ENCODE data around the gene SPOCD1. TPM values are rescaled to one million over a fixed set of nuclear protein-coding genes. Genes with fewer than 3 reads are reported as not detected.

Gene SPOCD1
- total RNA-seq, 1 donor from 2014 or later: 1.5 TPM

DNA sequence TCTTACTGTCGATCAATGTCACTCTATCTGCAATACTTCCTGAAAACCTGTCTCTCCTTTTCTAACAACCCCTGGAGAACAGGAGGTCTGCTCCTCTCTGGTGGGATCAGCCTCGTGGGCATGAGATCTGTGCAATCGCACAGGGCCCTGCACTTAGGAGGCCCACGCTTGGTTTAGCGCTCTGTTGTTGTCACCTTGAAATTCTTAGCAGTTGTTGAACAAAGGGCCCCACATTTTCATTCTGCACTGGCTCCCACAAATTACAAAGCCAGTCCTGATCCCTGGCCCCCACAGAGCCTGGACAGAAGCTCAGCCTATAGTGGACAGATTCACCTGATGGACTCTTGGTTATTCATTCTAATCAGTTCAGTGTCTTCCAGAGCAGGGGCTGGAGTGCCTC is 18.6 kb downstream of the SPOCD1 start:
- Mint-ChIP-seq H3K27ac (ENCODE audit: unreplicated experiment) (no peak overlapping the region), H3K27me3 (ENCODE audit: unreplicated experiment) (peaks cover 4% of the 10 kb centered on the region), H3K9me3 (ENCODE audit: unreplicated experiment) (no peaks in the 10 kb centered on the region), H3K4me1 (ENCODE audit: unreplicated experiment) (peaks cover 3% of the 10 kb centered on the region), H3K4me3 (ENCODE audit: unreplicated experiment) (no peak overlapping the region), H3K36me3 (ENCODE audit: low read depth, unreplicated experiment) (no peaks in the 10 kb centered on the region)
- TF ChIP-seq, protein P1, sequence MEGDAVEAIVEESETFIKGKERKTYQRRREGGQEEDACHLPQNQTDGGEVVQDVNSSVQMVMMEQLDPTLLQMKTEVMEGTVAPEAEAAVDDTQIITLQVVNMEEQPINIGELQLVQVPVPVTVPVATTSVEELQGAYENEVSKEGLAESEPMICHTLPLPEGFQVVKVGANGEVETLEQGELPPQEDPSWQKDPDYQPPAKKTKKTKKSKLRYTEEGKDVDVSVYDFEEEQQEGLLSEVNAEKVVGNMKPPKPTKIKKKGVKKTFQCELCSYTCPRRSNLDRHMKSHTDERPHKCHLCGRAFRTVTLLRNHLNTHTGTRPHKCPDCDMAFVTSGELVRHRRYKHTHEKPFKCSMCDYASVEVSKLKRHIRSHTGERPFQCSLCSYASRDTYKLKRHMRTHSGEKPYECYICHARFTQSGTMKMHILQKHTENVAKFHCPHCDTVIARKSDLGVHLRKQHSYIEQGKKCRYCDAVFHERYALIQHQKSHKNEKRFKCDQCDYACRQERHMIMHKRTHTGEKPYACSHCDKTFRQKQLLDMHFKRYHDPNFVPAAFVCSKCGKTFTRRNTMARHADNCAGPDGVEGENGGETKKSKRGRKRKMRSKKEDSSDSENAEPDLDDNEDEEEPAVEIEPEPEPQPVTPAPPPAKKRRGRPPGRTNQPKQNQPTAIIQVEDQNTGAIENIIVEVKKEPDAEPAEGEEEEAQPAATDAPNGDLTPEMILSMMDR (IDR thresholded peaks at IDR 0.05; ENCODE audit: unreplicated experiment): no peak
- DNase-seq (ENCODE audit: low spot score): no peak

DNA sequence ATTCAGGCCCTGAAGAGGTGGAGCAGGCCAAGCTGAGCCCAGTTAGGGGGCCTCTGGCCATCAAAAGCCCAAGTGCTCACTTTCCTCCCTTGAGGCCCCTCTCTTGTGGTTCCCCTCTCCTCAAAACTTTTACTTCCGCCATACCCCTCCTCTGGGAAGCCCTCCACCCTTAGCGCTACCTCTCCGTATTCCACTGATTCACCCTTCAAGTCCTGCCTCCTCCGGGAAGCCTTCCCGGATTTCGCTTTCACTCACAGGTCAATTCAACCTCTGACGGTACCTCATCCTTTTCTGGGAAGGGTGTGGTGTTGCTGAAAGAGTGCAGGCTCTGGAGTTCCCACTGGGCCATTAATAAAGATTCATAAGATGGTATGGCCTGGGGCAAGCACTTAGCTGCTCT is 19.1 kb downstream of the SPOCD1 start:
- Mint-ChIP-seq H3K4me3 (ENCODE audit: unreplicated experiment) (no peak overlapping the region), H3K4me1 (ENCODE audit: unreplicated experiment) (peaks cover 3% of the 10 kb centered on the region), H3K36me3 (ENCODE audit: low read depth, unreplicated experiment) (no peaks in the 10 kb centered on the region), H3K27me3 (ENCODE audit: unreplicated experiment) (peaks cover 4% of the 10 kb centered on the region), H3K9me3 (ENCODE audit: unreplicated experiment) (no peaks in the 10 kb centered on the region), H3K27ac (ENCODE audit: unreplicated experiment) (no peak overlapping the region)
- no peak for DNase-seq (ENCODE audit: low spot score)
- TF ChIP-seq, protein P1 (IDR thresholded peaks at IDR 0.05; ENCODE audit: unreplicated experiment): no peak

DNA sequence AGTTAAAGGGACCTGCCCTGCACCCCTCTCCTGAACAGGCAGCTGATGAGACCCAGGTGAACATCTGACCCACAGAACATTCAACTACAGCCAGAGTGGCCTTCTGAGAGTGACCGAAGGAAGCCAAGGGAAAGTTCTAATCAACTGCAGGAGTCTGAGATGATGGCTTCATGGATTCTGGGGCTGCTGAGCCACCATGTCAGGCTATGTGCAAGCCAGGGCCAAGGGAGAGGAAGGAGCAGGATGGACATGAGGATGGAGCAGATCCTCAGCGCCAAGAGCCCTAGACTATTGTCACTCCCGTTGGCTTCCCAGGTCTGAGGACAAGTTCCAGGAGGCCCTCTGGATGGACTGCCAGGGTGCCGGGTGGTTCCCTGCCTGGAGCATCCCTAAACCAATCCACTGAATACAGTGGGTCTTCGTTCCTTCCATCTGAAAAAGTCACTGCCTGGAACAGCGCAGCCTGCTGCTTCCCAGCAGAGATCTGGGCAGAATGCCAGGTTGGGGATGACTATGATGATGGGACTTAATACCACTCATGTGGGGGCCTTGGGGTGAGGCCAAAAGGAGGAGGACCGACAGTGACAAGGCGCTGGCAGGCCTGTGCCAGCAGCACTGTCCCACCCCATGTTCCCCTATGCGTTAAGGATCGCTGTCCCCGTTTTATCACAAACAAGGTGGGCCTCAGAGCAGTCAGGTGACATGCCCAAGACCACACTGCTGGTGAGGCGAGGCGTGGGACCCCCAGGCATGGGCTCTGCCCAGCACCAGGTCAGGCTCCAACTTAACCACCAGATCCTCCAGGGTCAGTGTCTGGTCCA is 19.8 kb downstream of the SPOCD1 start:
- TF ChIP-seq, protein P1 (IDR thresholded peaks at IDR 0.05; ENCODE audit: unreplicated experiment): no peak

DNA sequence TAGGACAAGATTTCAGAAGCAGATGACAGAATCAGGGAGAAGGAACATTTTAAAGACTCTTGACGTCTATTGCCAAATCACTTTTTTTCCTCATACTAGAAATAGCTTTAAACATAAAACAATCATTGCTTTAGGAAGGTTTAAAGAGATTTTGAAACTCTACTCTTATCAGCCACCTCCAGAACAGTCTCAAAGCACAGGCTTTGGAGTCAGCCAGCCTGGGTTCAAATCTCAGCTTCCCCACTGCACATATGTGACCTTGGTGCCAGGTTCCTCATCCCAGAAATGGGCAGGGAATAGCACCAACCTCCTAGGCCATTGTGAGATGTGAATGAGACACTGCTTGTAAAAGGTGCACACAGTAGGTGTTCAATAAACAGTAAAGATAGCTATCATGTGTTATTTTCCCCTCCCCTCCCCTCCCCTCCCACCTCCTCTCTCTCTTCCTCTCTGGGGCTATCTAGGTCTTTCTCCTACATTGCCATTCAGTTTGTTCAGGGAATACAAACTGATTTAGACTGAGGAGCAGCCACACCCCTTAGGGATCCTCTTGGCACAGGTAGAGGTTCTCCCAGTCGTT is 20.6 kb downstream of the SPOCD1 start:
- Mint-ChIP-seq H3K4me3 (ENCODE audit: unreplicated experiment) (no peak overlapping the region), H3K27me3 (ENCODE audit: unreplicated experiment) (peaks cover 8% of the 10 kb centered on the region), H3K36me3 (ENCODE audit: low read depth, unreplicated experiment) (no peaks in the 10 kb centered on the region), H3K9me3 (ENCODE audit: unreplicated experiment) (no peaks in the 10 kb centered on the region), H3K4me1 (ENCODE audit: unreplicated experiment) (no peaks in the 10 kb centered on the region), H3K27ac (ENCODE audit: unreplicated experiment) (no peak overlapping the region)
- no peak for DNase-seq (ENCODE audit: low spot score)
- TF ChIP-seq, protein P1 (IDR thresholded peaks at IDR 0.05; ENCODE audit: unreplicated experiment): no peak

More for the DNA sequence above, 19.8 kb downstream of the SPOCD1 start:
- Mint-ChIP-seq H3K9me3 (ENCODE audit: unreplicated experiment) (no peaks in the 10 kb centered on the region), H3K36me3 (ENCODE audit: low read depth, unreplicated experiment) (no peaks in the 10 kb centered on the region), H3K4me3 (ENCODE audit: unreplicated experiment) (no peak overlapping the region), H3K4me1 (ENCODE audit: unreplicated experiment) (peaks cover 3% of the 10 kb centered on the region), H3K27ac (ENCODE audit: unreplicated experiment) (no peak overlapping the region), H3K27me3 (ENCODE audit: unreplicated experiment) (peaks cover 6% of the 10 kb centered on the region)
- no peak for DNase-seq (ENCODE audit: low spot score)

Measured in endothelial cell (in vitro differentiated cells).